ENCODE data around the gene KEAP1.
"Not testable (repeated sequence)": the region's sequence is repeated elsewhere in the genome, so short reads cannot be mapped to it uniquely, and the experiment has no call there.

- TF ChIP-seq CTCF, POLR2A (IDR thresholded peaks at IDR 0.05): not testable (repeated sequence)
These were observed 47.9 kb upstream of the KEAP1 start for GRCh38 chr19:10551006-10551405.

All from Peyer's patch (tissue), 4 donors.